Karpas-422 (cell line): Measurements from ENCODE around the gene RBMS3. TPM values are rescaled to one million over a fixed set of nuclear protein-coding genes. Genes with fewer than 3 reads are reported as not detected.

ENCODE experiments used
- DNase-seq: peaks from one replicate; pipeline ENCODE4 v3.0.0-alpha.2; 2015
- H2AFZ ChIP-seq: fragments of 200-600 bp; sonication (generic); 2 replicates; pipeline ENCODE4 v1.6.1; 2014; ENCODE audit warnings: antibody characterized with exemption, low read length, mixed read lengths
- H3K27ac ChIP-seq: fragments of 200-600 bp; sonication (generic); 2 replicates; pipeline ENCODE4 v1.5.1; 2014; ENCODE audit warnings: mild to moderate bottlenecking, low read length, moderate library complexity
- H3K27me3 ChIP-seq: fragments of 200-600 bp; sonication (generic); 2 replicates; pipeline ENCODE4 v1.6.1; 2014; ENCODE audit warnings: low read length, mixed read lengths
- H3K36me3 ChIP-seq: fragments of 200-600 bp; sonication (generic); 2 replicates; pipeline ENCODE4 v1.6.1; 2014; ENCODE audit warnings: low read length, mixed read lengths; ENCODE audit not compliant: insufficient read depth
- H3K4me1 ChIP-seq: fragments of 200-600 bp; sonication (generic); 2 replicates; pipeline ENCODE4 v1.6.1; 2014; ENCODE audit warnings: mild to moderate bottlenecking, low read length, mixed read lengths
- H3K4me2 ChIP-seq: fragments of 200-600 bp; sonication (generic); 2 replicates; pipeline ENCODE4 v1.6.1; 2014; ENCODE audit warnings: low read length, low read depth, mild to moderate bottlenecking; ENCODE audit not compliant: poor library complexity, severe bottlenecking
- H3K4me3 ChIP-seq: fragments of 200-600 bp; sonication (generic); 2 replicates; pipeline ENCODE4 v1.5.1; 2014; ENCODE audit warnings: mild to moderate bottlenecking, antibody characterized with exemption, low read length, mixed read lengths
- H3K79me2 ChIP-seq: fragments of 200-600 bp; sonication (generic); 2 replicates; pipeline ENCODE4 v1.6.1; 2014; ENCODE audit warnings: mild to moderate bottlenecking, low read length, mixed read lengths
- H3K9ac ChIP-seq: fragments of 200-600 bp; sonication (generic); 2 replicates; pipeline ENCODE4 v1.6.0; 2014; ENCODE audit warnings: low read length
- H3K9me2 ChIP-seq: fragments of 200-600 bp; sonication (generic), shearing (Covaris generic); replicated peaks from 2 replicates; pipeline ENCODE4 v1.6.0; 2014; ENCODE audit warnings: mild to moderate bottlenecking, low read length, moderate library complexity; ENCODE audit not compliant: insufficient read depth
- H3K9me3 ChIP-seq: fragments of 300-700, 200-600 bp; sonication (generic); 2 replicates; pipeline ENCODE4 v1.6.1; 2014; ENCODE audit warnings: low read length, mixed read lengths
- H4K20me1 ChIP-seq: fragments of 200-600 bp; sonication (generic); 2 replicates; pipeline ENCODE4 v1.6.1; 2014; ENCODE audit warnings: mild to moderate bottlenecking, antibody characterized with exemption, low read length, low read depth; ENCODE audit not compliant: insufficient read depth
- total RNA-seq: library from RNA; depleted of rRNA; stranded (reverse); fragments of >200 nt; shearing (Covaris generic); gene quantifications from 2 replicates; pipeline ENCODE4 v1.2.3, GENCODE V29; 2014; ENCODE audit warnings: low replicate concordance

Gene RBMS3
- total RNA-seq, 1 experiment from 2014 or later, result not detected

DNA sequence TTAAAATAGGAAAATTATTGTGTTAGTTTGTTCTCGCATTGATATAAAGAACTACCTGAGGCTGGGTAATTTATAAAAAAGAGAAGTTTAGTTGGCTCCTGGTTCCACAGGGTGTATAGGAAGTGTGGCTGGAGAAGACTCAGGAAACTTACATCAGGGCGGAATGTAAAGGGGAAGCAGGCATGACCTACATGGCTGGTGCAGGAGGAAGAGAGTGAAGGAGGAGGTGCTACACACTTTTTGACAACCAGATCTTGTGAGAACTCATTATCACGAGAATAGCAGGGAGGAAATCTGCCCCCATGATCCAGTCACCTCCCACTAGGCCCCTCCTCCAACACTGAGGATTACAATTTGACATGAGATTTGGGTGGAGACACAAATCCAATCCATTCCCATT, 490.7 kb downstream of the RBMS3 start:
- Histone ChIP-seq H3K4me3 (no peak overlapping the region), H4K20me1 (no peaks in the 10 kb centered on the region), H3K36me3 (no peaks in the 10 kb centered on the region), H3K27ac (no peak overlapping the region), H3K9ac (no peak overlapping the region), H3K4me1 (no peaks in the 10 kb centered on the region), H3K79me2 (no peaks in the 10 kb centered on the region), H3K9me2 (no peaks in the 10 kb centered on the region), H3K27me3 (no peaks in the 10 kb centered on the region), H2AFZ (no peak overlapping the region), H3K4me2 (no peak overlapping the region), H3K9me3 (peaks cover 9% of the 10 kb centered on the region; the same call in 1 of the 2 replicates)
- no peak for DNase-seq

- Histone ChIP-seq H3K79me2 (no peaks in the 10 kb centered on the region), H3K9me2 (no peaks in the 10 kb centered on the region), H4K20me1 (no peaks in the 10 kb centered on the region), H3K36me3 (no peaks in the 10 kb centered on the region), H3K27me3 (no peaks in the 10 kb centered on the region), H3K27ac (no peak overlapping the region), H3K9ac (no peak overlapping the region), H3K4me2 (no peak overlapping the region), H3K4me3 (no peak overlapping the region), H2AFZ (no peak overlapping the region), H3K9me3 (peaks cover 12% of the 10 kb centered on the region; the same call in 1 of the 2 replicates), H3K4me1 (no peaks in the 10 kb centered on the region)
- no peak for DNase-seq
Observed at GRCh38 chr3:29772436-29772835, 491.6 kb downstream of the RBMS3 start.

- Histone ChIP-seq H3K36me3 (no peaks in the 10 kb centered on the region), H3K27ac (no peak overlapping the region), H3K4me3 (no peak overlapping the region), H2AFZ (no peak overlapping the region), H4K20me1 (no peaks in the 10 kb centered on the region), H3K9ac (no peak overlapping the region), H3K79me2 (no peaks in the 10 kb centered on the region), H3K4me1 (no peaks in the 10 kb centered on the region), H3K9me3 (peaks cover 12% of the 10 kb centered on the region; the same call in 1 of the 2 replicates), H3K27me3 (no peaks in the 10 kb centered on the region), H3K9me2 (no peaks in the 10 kb centered on the region), H3K4me2 (no peak overlapping the region)
- no peak for DNase-seq
Observed at GRCh38 chr3:29773481-29773880, 492.6 kb downstream of the RBMS3 start.

- no peaks in the 10 kb centered on the region for H3K27me3 ChIP-seq
- no peaks in the 10 kb centered on the region for H3K79me2 ChIP-seq
- H2AFZ ChIP-seq, result no peak overlapping the region
Observed at GRCh38 chr3:29775340-29775739, 494.5 kb downstream of the RBMS3 start.

DNA sequence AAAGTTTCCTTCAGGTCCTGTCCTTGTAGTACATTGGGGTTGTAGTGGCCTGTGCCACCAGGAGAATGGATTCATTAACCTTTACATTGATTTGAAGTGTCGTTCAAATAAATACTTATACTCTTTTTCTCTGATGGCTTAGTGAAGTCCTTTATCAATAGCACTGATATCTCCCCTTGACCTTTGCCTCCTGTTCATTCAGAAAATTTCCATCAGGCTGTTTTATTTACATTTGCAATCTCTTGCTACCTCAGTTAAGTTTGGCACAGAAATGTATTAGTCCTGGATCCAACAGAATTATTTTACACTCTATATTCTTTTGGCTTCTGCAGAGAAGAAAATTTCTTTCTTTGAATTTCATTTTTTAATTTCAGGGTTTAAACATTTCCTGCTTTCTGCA, 497.0 kb downstream of the RBMS3 start:
- no peak overlapping the region for H3K27ac ChIP-seq
- H4K20me1 ChIP-seq, result no peaks in the 10 kb centered on the region
- no peaks in the 10 kb centered on the region for H3K4me1 ChIP-seq
- H3K79me2 ChIP-seq, result no peaks in the 10 kb centered on the region
- H3K4me3 ChIP-seq, result no peak overlapping the region
- DNase-seq, result no peak
- no peaks in the 10 kb centered on the region for H3K9me2 ChIP-seq
- H3K9me3 ChIP-seq, result peaks cover 16% of the 10 kb centered on the region
- no peak overlapping the region for H3K4me2 ChIP-seq
- H3K27me3 ChIP-seq, result no peaks in the 10 kb centered on the region
- H2AFZ ChIP-seq, result no peak overlapping the region
- H3K9ac ChIP-seq, result no peak overlapping the region
- no peaks in the 10 kb centered on the region for H3K36me3 ChIP-seq

More at GRCh38 chr3:29775340-29775739, 494.5 kb downstream of the RBMS3 start:
- DNase-seq, result no peak
- Histone ChIP-seq H3K4me3 (no peak overlapping the region), H3K9ac (no peak overlapping the region), H3K36me3 (no peaks in the 10 kb centered on the region), H3K4me1 (no peaks in the 10 kb centered on the region), H4K20me1 (no peaks in the 10 kb centered on the region), H3K9me3 (peaks cover 12% of the 10 kb centered on the region; the same call in 1 of the 2 replicates), H3K9me2 (no peaks in the 10 kb centered on the region), H3K4me2 (no peak overlapping the region), H3K27ac (no peak overlapping the region)

- DNase-seq, result no peak
- Histone ChIP-seq H3K4me1 (no peaks in the 10 kb centered on the region), H3K9me3 (peaks cover 23% of the 10 kb centered on the region), H3K9me2 (no peaks in the 10 kb centered on the region), H3K79me2 (no peaks in the 10 kb centered on the region), H3K27me3 (no peaks in the 10 kb centered on the region), H2AFZ (no peak overlapping the region), H3K9ac (no peak overlapping the region), H4K20me1 (no peaks in the 10 kb centered on the region), H3K4me3 (no peak overlapping the region), H3K4me2 (no peak overlapping the region), H3K36me3 (no peaks in the 10 kb centered on the region), H3K27ac (no peak overlapping the region)
Observed at GRCh38 chr3:29789686-29790085, 508.8 kb downstream of the RBMS3 start.

DNA sequence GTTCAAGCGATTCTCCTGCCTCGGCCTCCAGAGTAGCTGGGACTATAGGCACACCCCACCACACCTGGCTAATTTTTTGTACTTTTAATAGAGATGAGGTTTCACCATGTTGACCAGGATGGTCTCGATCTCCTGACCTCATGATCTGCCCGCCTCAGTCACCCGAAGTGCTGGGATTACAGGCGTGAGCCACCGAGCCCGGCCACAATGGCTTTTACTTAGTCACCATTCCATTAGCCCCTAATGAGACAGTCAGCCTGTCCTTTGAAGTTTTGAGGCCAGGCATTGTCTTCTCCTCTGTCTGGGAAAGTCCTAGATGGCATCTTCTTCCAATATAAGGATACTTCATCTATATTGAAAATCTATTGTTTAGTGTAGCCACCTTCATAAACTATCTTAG, 515.9 kb downstream of the RBMS3 start:
- Histone ChIP-seq H3K36me3 (no peaks in the 10 kb centered on the region), H2AFZ (no peak overlapping the region), H3K27me3 (no peaks in the 10 kb centered on the region), H3K4me1 (no peaks in the 10 kb centered on the region), H3K79me2 (no peaks in the 10 kb centered on the region), H3K27ac (no peak overlapping the region), H3K9me3 (peaks cover 11% of the 10 kb centered on the region), H4K20me1 (no peaks in the 10 kb centered on the region), H3K9ac (no peak overlapping the region), H3K4me3 (no peak overlapping the region), H3K9me2 (no peaks in the 10 kb centered on the region), H3K4me2 (no peak overlapping the region)
- no peak for DNase-seq

DNA sequence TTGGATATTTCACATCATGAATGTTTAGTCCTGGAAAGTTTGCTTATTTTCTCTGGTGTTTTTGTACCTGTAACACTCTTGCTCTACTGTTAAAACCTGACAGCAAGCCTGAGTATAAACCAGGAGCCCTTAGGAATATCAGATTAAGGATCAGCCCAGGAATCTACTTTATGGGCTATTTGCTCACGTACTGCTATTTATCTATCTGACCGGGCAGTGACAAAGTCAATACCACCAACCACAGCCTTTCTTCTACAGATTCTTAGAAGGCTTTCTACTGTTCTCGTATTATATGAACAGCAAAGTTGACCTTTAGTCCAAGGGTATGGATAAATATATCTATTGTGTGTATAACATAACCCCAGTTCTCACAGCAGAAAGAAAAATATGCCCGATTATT, 521.2 kb downstream of the RBMS3 start:
- H3K4me1 ChIP-seq, result no peaks in the 10 kb centered on the region
- no peak overlapping the region for H3K27ac ChIP-seq
- no peaks in the 10 kb centered on the region for H3K36me3 ChIP-seq
- no peaks in the 10 kb centered on the region for H3K27me3 ChIP-seq
- H3K9me2 ChIP-seq, result no peaks in the 10 kb centered on the region
- H3K4me3 ChIP-seq, result no peak overlapping the region
- H3K9ac ChIP-seq, result no peak overlapping the region
- H2AFZ ChIP-seq, result no peak overlapping the region
- H3K9me3 ChIP-seq, result peaks cover 10% of the 10 kb centered on the region; the same call in 1 of the 2 replicates
- no peaks in the 10 kb centered on the region for H3K79me2 ChIP-seq
- H3K4me2 ChIP-seq, result no peak overlapping the region
- DNase-seq, result no peak
- H4K20me1 ChIP-seq, result no peaks in the 10 kb centered on the region

DNA sequence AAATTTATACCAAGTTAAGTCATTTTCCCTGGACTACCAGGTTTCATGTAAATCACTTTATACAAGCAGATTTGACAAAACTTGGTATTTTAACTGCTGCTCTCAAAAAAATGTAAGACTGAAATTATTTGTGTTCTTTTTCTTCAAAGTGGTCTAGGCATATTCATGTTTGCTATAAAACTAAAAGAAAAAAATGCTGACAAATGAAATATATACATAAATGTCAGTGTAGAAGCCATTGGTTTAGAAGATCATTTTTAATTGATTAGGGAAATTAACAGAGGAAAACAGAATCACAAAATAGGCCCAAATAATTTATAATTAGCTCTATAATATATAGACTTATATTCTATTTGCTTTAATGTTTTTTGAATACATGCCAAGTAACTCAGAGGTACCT, 523.2 kb downstream of the RBMS3 start:
- no peak overlapping the region for H3K27ac ChIP-seq
- no peak overlapping the region for H3K4me3 ChIP-seq
- no peak overlapping the region for H2AFZ ChIP-seq
- no peaks in the 10 kb centered on the region for H3K36me3 ChIP-seq
- H3K4me1 ChIP-seq, result no peaks in the 10 kb centered on the region
- H3K79me2 ChIP-seq, result no peaks in the 10 kb centered on the region
- H3K4me2 ChIP-seq, result no peak overlapping the region
- no peak for DNase-seq
- no peak overlapping the region for H3K9ac ChIP-seq
- H3K27me3 ChIP-seq, result no peaks in the 10 kb centered on the region
- H3K9me3 ChIP-seq, result peaks cover 12% of the 10 kb centered on the region; the same call in 1 of the 2 replicates
- no peaks in the 10 kb centered on the region for H4K20me1 ChIP-seq
- no peaks in the 10 kb centered on the region for H3K9me2 ChIP-seq
